GM21717 (cell line): ENCODE data around the gene AGAP3.
A peak's percentile ranks its signal among the peaks of the same experiment; 100 is the strongest.

Experiments
- ATAC-seq: cut with Tn5 transposase; IDR thresholded peaks from one replicate; pipeline ENCODE4 v1.9.1; 2021; ENCODE audit warnings: mild to moderate bottlenecking, moderate library complexity; ENCODE audit not compliant: unreplicated experiment

AGAP3 gene

GRCh38 chr7:151057989-151058780 lies 28.1 kb upstream of the AGAP3 start:
- peak; percentile 87 for ATAC-seq

GRCh38 chr7:151058781-151059366 lies 27.4 kb upstream of the AGAP3 start:
- no peak for ATAC-seq

GRCh38 chr7:151059367-151060112 lies 26.7 kb upstream of the AGAP3 start, which contains the start of gene SLC4A2:
TSS of gene SLC4A2 (plus strand) at chr7:151059589. CDS start at chr7:151061988, 2,399 bp downstream.
- ATAC-seq, result peak; percentile 30

GRCh38 chr7:151060113-151060415 lies 26.2 kb upstream of the AGAP3 start:
- ATAC-seq, result no peak

GRCh38 chr7:151060416-151061212 lies 25.7 kb upstream of the AGAP3 start:
- ATAC-seq, result no peak

- no peak for ATAC-seq
Measured at GRCh38 chr7:151061213-151062110, 24.8 kb upstream of the AGAP3 start.

GRCh38 chr7:151062111-151062398 lies 24.2 kb upstream of the AGAP3 start:
- ATAC-seq, result no peak

- no peak for ATAC-seq
Measured at GRCh38 chr7:151062399-151063211, 23.7 kb upstream of the AGAP3 start.

- ATAC-seq, result no peak
Measured at GRCh38 chr7:151063212-151063561, 23.1 kb upstream of the AGAP3 start.

GRCh38 chr7:151064454-151064853 lies 21.8 kb upstream of the AGAP3 start:
- no peak for ATAC-seq

- no peak for ATAC-seq
Measured at GRCh38 chr7:151064993-151065392, 21.3 kb upstream of the AGAP3 start.

GRCh38 chr7:151065516-151065915 lies 20.8 kb upstream of the AGAP3 start:
- ATAC-seq, result no peak

GRCh38 chr7:151066273-151066974 lies 19.9 kb upstream of the AGAP3 start:
- no peak for ATAC-seq

- no peak for ATAC-seq
Measured at GRCh38 chr7:151068069-151068773, 18.1 kb upstream of the AGAP3 start.

- ATAC-seq, result no peak
Measured at GRCh38 chr7:151069841-151070573, 16.3 kb upstream of the AGAP3 start.

GRCh38 chr7:151070574-151070960 lies 15.7 kb upstream of the AGAP3 start:
- ATAC-seq, result no peak

GRCh38 chr7:151071032-151071866 lies 15.0 kb upstream of the AGAP3 start:
- ATAC-seq, result no peak
